ENCODE results near the gene TRIP11. TPM values are rescaled to one million over a fixed set of nuclear protein-coding genes. Genes with fewer than 3 reads are reported as not detected.
A peak's percentile ranks its signal among the peaks of the same experiment; 100 is the strongest.

The TRIP11 gene
- total and polyA plus RNA-seq, 2 of the 13 experiments (the other 11 are each of a cell fraction or from before 2014, with no cell fraction given) = 10.9 to 32.8 TPM

DNA sequence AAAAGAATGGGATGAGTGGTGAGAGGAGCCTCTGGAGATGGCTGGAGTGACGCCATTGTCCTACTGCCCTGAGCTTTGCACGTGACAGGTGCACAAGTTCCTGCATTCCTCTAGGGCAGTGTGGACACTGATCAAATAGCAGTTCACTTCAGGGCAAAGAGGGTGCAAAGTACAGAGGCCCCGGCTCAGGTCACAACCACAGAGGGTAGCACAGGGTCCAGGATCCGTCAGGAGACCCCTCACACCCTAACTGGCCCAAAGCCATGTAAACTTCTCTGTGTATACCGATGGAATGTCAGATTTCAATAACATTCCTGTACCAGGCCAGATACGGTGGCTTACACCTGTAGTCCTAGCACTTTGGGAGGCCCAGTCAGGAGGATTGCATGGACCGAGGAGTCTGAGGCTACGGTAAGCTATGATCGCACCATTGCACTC lies 82.0 kb downstream of the TRIP11 start (continued):
- TF ChIP-seq ZBTB3 (CRISPR knock-in tag; IDR thresholded peaks at IDR 0.05; ENCODE audit: borderline replicate concordance, low read depth) (no peak), ZFP62 (CRISPR knock-in tag; IDR thresholded peaks at IDR 0.05) (no peak), GATA4 (IDR thresholded peaks at IDR 0.05; ENCODE audit: borderline replicate concordance, low read depth) (peak; percentile 25; the same call in 1 of the 2 replicates), SNAPC2 (CRISPR knock-in tag; IDR thresholded peaks at IDR 0.05) (no peak), ZNF317 (CRISPR knock-in tag; IDR thresholded peaks at IDR 0.05) (0 out of 2 replicates have a peak, but pooled peaks have one; percentile 26), SOX5 (CRISPR knock-in tag; IDR thresholded peaks at IDR 0.05; ENCODE audit: borderline replicate concordance) (peak; percentile 91), ZNF552 (CRISPR knock-in tag; IDR thresholded peaks at IDR 0.05; ENCODE audit: borderline replicate concordance) (no peak), ZNF292 (CRISPR knock-in tag; IDR thresholded peaks at IDR 0.05; ENCODE audit: borderline replicate concordance, low read depth) (no peak), ZSCAN12 (CRISPR knock-in tag; IDR thresholded peaks at IDR 0.05) (no peak), BORCS8-MEF2B (CRISPR knock-in tag; IDR thresholded peaks at IDR 0.05) (no peak), SP4 (CRISPR knock-in tag; IDR thresholded peaks at IDR 0.05) (0 out of 2 replicates have a peak, but pooled peaks have one; percentile 34), NCOA2 (CRISPR knock-in tag; IDR thresholded peaks at IDR 0.05) (peak; percentile 80), RAD21 (CRISPR knock-in tag; IDR thresholded peaks at IDR 0.05) (peak; percentile 30; the same call in 1 of the 2 replicates), ELF3 (CRISPR knock-in tag; IDR thresholded peaks at IDR 0.05) (peak; percentile 84)
- TF ChIP-seq, protein P1, sequence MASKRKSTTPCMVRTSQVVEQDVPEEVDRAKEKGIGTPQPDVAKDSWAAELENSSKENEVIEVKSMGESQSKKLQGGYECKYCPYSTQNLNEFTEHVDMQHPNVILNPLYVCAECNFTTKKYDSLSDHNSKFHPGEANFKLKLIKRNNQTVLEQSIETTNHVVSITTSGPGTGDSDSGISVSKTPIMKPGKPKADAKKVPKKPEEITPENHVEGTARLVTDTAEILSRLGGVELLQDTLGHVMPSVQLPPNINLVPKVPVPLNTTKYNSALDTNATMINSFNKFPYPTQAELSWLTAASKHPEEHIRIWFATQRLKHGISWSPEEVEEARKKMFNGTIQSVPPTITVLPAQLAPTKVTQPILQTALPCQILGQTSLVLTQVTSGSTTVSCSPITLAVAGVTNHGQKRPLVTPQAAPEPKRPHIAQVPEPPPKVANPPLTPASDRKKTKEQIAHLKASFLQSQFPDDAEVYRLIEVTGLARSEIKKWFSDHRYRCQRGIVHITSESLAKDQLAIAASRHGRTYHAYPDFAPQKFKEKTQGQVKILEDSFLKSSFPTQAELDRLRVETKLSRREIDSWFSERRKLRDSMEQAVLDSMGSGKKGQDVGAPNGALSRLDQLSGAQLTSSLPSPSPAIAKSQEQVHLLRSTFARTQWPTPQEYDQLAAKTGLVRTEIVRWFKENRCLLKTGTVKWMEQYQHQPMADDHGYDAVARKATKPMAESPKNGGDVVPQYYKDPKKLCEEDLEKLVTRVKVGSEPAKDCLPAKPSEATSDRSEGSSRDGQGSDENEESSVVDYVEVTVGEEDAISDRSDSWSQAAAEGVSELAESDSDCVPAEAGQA (IDR thresholded peaks at IDR 0.05; ENCODE audit: low read depth) = peak; percentile 64
- TF ChIP-seq, protein P1 (CRISPR knock-in tag; IDR thresholded peaks at IDR 0.05; ENCODE audit: borderline replicate concordance) = no peak
- TF ChIP-seq, protein P2, sequence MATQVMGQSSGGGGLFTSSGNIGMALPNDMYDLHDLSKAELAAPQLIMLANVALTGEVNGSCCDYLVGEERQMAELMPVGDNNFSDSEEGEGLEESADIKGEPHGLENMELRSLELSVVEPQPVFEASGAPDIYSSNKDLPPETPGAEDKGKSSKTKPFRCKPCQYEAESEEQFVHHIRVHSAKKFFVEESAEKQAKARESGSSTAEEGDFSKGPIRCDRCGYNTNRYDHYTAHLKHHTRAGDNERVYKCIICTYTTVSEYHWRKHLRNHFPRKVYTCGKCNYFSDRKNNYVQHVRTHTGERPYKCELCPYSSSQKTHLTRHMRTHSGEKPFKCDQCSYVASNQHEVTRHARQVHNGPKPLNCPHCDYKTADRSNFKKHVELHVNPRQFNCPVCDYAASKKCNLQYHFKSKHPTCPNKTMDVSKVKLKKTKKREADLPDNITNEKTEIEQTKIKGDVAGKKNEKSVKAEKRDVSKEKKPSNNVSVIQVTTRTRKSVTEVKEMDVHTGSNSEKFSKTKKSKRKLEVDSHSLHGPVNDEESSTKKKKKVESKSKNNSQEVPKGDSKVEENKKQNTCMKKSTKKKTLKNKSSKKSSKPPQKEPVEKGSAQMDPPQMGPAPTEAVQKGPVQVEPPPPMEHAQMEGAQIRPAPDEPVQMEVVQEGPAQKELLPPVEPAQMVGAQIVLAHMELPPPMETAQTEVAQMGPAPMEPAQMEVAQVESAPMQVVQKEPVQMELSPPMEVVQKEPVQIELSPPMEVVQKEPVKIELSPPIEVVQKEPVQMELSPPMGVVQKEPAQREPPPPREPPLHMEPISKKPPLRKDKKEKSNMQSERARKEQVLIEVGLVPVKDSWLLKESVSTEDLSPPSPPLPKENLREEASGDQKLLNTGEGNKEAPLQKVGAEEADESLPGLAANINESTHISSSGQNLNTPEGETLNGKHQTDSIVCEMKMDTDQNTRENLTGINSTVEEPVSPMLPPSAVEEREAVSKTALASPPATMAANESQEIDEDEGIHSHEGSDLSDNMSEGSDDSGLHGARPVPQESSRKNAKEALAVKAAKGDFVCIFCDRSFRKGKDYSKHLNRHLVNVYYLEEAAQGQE (IDR thresholded peaks at IDR 0.05; ENCODE audit: borderline replicate concordance in 1 of 2, low read depth in 1 of 2, low read length in 2 of 2) = 0 out of 4 replicates have a peak, but pooled peaks of 1 of the 2 experiments have one; percentile 19
- TF ChIP-seq, protein P3, sequence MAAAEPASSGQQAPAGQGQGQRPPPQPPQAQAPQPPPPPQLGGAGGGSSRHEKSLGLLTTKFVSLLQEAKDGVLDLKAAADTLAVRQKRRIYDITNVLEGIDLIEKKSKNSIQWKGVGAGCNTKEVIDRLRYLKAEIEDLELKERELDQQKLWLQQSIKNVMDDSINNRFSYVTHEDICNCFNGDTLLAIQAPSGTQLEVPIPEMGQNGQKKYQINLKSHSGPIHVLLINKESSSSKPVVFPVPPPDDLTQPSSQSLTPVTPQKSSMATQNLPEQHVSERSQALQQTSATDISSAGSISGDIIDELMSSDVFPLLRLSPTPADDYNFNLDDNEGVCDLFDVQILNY (CRISPR knock-in tag; conservative IDR thresholded peaks at IDR 0.05) = no peak
- TF ChIP-seq, protein P4, sequence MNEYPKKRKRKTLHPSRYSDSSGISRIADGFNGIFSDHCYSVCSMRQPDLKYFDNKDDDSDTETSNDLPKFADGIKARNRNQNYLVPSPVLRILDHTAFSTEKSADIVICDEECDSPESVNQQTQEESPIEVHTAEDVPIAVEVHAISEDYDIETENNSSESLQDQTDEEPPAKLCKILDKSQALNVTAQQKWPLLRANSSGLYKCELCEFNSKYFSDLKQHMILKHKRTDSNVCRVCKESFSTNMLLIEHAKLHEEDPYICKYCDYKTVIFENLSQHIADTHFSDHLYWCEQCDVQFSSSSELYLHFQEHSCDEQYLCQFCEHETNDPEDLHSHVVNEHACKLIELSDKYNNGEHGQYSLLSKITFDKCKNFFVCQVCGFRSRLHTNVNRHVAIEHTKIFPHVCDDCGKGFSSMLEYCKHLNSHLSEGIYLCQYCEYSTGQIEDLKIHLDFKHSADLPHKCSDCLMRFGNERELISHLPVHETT (CRISPR knock-in tag; conservative IDR thresholded peaks at IDR 0.05) = no peak

All from HepG2 (cell line).